Kidney epithelial cell (primary cell): ENCODE measurements around the gene KMT2C. TPM values are rescaled to one million over a fixed set of nuclear protein-coding genes. Genes with fewer than 3 reads are reported as not detected.

Source experiments
- DNase-seq: peaks from one replicate; pipeline ENCODE4 v3.0.0-alpha.2; 2010; ENCODE audit warnings: low read depth
- H3K27me3 ChIP-seq: 2 replicates; pipeline ENCODE4 v1.6.0; 2011; ENCODE audit warnings: low read length; ENCODE audit not compliant: control insufficient read depth, insufficient read depth
- H3K36me3 ChIP-seq: 2 replicates; pipeline ENCODE4 v1.5.1; 2011; ENCODE audit warnings: low read length; ENCODE audit not compliant: control insufficient read depth, insufficient read depth
- H3K4me3 ChIP-seq: 2 replicates; pipeline ENCODE4 v1.5.1; 2011; ENCODE audit warnings: low read depth, mild to moderate bottlenecking, control low read depth, low read length
- total RNA-seq: library from RNA; depleted of rRNA; stranded (reverse); fragments of >200 nt; gene quantifications from 2 replicates; pipeline ENCODE4 v1.2.3, GENCODE V29; 2015
- TF ChIP-seq, protein P1 (sequence below): IDR thresholded peaks from 2 replicates; pipeline ENCODE4 v1.5.1; 2011; ENCODE audit warnings: mild to moderate bottlenecking, moderate library complexity, low read length, control low read depth, inconsistent platforms; ENCODE audit not compliant: insufficient read depth, poor library complexity, severe bottlenecking

KMT2C gene
- total RNA-seq, 1 donor from 2014 or later: 29.0 TPM

DNA sequence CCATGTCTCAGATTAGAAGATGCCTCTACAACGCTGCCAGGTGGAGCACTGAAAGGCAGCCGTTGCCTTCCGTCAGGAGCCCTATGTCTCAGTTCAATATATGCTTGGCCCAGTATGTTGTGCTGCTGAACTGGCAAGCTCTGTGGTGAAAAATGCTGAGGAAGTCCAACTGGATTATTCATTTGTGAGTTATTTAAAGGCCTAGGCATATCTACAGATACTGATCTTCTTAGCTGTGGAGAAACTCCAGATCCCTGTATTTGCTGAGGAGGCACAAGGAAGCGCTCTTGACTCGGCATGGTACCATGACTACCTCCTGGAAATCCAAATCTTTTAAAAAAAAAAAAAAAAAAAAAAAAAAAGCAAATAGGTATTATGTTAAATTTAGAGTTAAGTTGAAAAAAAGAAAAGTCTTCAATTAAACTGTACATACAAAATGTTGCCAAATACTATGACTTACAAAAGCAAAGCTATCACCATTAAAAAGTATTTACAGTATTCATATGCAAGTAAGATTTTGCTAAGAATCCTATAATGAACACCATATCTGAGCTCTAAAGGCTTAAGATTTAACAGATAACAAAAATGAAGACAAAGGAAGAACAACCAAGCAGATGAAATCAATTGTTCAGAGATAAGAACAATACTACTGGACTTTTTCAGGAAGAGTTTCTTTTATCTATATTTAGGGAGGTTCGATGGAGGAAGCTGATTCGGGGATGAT is 258.0 kb downstream of the KMT2C start:
- H3K4me3 ChIP-seq: no peak overlapping the region
- H3K36me3 ChIP-seq: peaks cover 5% of the 10 kb centered on the region
- TF ChIP-seq, protein P1, sequence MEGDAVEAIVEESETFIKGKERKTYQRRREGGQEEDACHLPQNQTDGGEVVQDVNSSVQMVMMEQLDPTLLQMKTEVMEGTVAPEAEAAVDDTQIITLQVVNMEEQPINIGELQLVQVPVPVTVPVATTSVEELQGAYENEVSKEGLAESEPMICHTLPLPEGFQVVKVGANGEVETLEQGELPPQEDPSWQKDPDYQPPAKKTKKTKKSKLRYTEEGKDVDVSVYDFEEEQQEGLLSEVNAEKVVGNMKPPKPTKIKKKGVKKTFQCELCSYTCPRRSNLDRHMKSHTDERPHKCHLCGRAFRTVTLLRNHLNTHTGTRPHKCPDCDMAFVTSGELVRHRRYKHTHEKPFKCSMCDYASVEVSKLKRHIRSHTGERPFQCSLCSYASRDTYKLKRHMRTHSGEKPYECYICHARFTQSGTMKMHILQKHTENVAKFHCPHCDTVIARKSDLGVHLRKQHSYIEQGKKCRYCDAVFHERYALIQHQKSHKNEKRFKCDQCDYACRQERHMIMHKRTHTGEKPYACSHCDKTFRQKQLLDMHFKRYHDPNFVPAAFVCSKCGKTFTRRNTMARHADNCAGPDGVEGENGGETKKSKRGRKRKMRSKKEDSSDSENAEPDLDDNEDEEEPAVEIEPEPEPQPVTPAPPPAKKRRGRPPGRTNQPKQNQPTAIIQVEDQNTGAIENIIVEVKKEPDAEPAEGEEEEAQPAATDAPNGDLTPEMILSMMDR: no peak
- H3K27me3 ChIP-seq: no peaks in the 10 kb centered on the region
- no peak for DNase-seq

DNA sequence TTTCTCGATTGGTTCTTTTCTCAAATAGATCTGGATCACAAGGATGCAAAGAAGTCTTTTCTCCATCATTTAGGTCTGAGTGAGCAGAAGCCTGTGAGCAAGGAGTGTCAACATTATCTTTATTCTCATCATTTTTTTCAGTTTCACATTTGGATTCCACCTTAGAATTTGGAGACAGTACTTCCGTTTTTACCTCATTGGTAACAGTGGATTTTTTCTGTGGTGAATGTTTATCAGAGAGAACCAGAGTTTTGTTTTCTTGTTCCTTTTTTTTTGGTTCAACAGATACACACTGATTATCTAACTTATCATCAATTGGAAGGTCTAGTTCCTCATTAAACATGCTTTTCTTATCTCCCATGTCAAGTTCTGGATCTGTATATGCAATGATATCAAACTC is 259.0 kb downstream of the KMT2C start:
- H3K27me3 ChIP-seq: no peaks in the 10 kb centered on the region
- TF ChIP-seq, protein P1: no peak
- peaks cover 5% of the 10 kb centered on the region for H3K36me3 ChIP-seq
- no peak for DNase-seq
- no peak overlapping the region for H3K4me3 ChIP-seq

DNA sequence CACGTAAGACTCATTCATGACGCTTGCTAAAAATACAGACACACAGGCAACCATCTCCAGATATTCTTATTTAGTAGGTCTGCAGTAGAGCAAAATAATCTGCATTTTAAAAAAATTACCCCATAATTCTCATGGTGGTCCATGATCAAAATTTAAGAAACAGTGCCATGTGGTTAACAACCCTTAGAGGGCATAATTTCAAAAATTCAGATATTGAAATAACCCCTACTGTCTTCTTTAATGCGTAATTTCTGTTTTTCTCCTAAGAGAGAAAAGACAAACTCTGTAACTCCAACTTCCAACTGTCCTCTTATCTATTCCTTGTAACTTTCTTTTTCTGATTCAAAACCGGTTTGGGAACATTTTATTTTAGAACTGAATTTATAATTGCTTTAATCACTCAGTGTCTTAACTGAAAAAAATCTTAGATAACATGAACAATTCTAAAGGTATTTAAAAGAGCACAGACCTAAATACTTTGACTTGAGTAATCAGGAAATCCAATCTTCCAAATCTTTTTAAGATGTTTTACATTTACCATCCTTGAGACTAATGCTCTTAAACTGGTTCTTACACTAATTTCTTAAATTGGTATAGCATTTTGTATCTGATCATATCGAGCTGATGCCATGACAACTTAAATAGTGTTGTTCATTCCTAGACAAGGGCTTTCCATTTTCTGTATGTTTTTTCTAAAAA is 262.3 kb downstream of the KMT2C start:
- Histone ChIP-seq H3K36me3 (peaks cover 4% of the 10 kb centered on the region), H3K27me3 (no peaks in the 10 kb centered on the region), H3K4me3 (no peak overlapping the region)
- TF ChIP-seq, protein P1: no peak
- no peak for DNase-seq

DNA sequence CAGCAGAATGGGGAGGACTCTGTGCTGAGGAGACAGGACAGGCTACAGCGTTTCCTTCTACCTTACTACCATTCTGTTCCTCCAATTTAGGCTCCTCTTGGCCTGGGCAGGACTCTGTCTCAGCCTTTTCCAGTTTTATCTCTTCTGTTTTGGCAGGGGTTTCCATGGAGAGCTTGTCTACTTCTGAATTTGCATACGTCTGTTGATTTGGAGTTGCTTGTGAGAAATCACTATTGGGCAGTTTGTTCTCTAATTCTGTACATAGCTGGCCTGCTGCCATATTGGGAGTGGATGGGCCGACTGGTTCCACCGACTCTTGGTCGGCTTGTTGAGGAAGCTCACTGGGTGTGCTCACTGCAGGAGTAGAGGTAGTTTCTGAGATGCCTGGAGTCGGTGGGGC is 273.5 kb downstream of the KMT2C start:
- TF ChIP-seq, protein P1: no peak
- DNase-seq: no peak
- Histone ChIP-seq H3K36me3 (peaks cover 4% of the 10 kb centered on the region), H3K27me3 (no peaks in the 10 kb centered on the region), H3K4me3 (no peak overlapping the region)

DNA sequence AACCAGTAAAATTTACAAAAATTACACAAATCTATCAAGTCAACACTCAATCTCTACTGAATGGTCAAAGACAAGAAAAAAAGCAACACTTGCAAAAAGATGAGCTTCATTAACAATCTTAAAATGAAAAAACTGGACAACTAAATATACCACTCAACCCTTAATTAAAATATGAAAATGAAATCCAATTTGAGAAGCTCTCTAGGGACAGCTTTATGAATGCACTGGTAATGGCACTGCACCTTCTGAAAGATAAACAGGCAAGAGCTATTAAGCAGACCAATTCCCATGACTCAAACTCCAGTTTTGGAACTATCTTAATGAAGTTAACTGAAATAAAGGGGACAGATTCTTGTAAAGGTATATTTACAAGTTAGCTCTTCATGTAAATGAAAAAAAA is 274.6 kb downstream of the KMT2C start:
- no peak for DNase-seq
- TF ChIP-seq, protein P1: no peak
- Histone ChIP-seq H3K4me3 (no peak overlapping the region), H3K36me3 (peaks cover 4% of the 10 kb centered on the region), H3K27me3 (no peaks in the 10 kb centered on the region)
